Keratinocyte (primary cell): ENCODE measurements around the gene POLDIP2. TPM values are rescaled to one million over a fixed set of nuclear protein-coding genes. Genes with fewer than 3 reads are reported as not detected.

Source experiments
- DNase-seq: peaks from one replicate; pipeline ENCODE4 v3.0.0-alpha.2; 2011; ENCODE audit warnings: low read depth, missing footprints, low spot score
- FAIRE-seq: peaks from 2 replicates; lab custom pipeline; 2011; peaks lifted over from hg19 to GRCh38; lab: Jason Lieb, UNC
- H2AFZ ChIP-seq: 2 replicates; pipeline ENCODE4 v1.6.0; 2012; ENCODE audit warnings: low read length, control low read depth, inconsistent platforms; ENCODE audit not compliant: control insufficient read depth
- H3K27ac ChIP-seq: 2 replicates; pipeline ENCODE4 v1.5.1; 2011; ENCODE audit warnings: low read length; ENCODE audit not compliant: control insufficient read depth, insufficient read depth
- H3K27me3 ChIP-seq: 3 replicates; pipeline ENCODE4 v1.6.0; 2011; ENCODE audit warnings: low read length; ENCODE audit not compliant: control insufficient read depth, insufficient read depth; ENCODE audit errors: extremely low read depth
- H3K36me3 ChIP-seq, 2 experiments: 2 replicates in 1 of 2; 3 replicates in 1 of 2; pipeline ENCODE4 v1.5.1; 2011; ENCODE audit warnings: low read length in 2 of 2, mild to moderate bottlenecking in 1 of 2; ENCODE audit not compliant: control insufficient read depth in 2 of 2, insufficient read depth in 2 of 2; ENCODE audit errors: extremely low read depth in 1 of 2
- H3K4me1 ChIP-seq: 3 replicates; pipeline ENCODE4 v1.5.1; 2011; ENCODE audit warnings: low read length; ENCODE audit not compliant: control insufficient read depth, insufficient read depth; ENCODE audit errors: extremely low read depth
- H3K4me2 ChIP-seq: 3 replicates; pipeline ENCODE4 v1.6.0; 2011; ENCODE audit warnings: low read depth, low read length; ENCODE audit not compliant: control insufficient read depth, insufficient read depth; ENCODE audit errors: extremely low read depth
- H3K4me3 ChIP-seq, 3 experiments: fragments of 200-600 bp in 1 of 3; sonication (generic) in 1 of 3; 2 replicates in 2 of 3; 3 replicates in 1 of 3; pipeline ENCODE4 v1.5.1; 2011 to 2016; ENCODE audit warnings: low read length in 3 of 3, mild to moderate bottlenecking in 3 of 3, control low read depth in 2 of 3, inconsistent platforms in 1 of 3, low read depth in 1 of 3, mixed read lengths in 1 of 3, mixed run types in 1 of 3, moderate library complexity in 1 of 3; ENCODE audit not compliant: control insufficient read depth in 2 of 3, insufficient read depth in 2 of 3; ENCODE audit errors: extremely low read depth in 1 of 3
- H3K79me2 ChIP-seq: 2 replicates; pipeline ENCODE4 v1.6.0; 2012; ENCODE audit warnings: low read length; ENCODE audit not compliant: control insufficient read depth, insufficient read depth
- H3K9ac ChIP-seq: 3 replicates; pipeline ENCODE4 v1.6.0; 2011; ENCODE audit warnings: low read length; ENCODE audit not compliant: control insufficient read depth, insufficient read depth; ENCODE audit errors: extremely low read depth
- H3K9me1 ChIP-seq: 3 replicates; pipeline ENCODE4 v1.6.0; 2011; ENCODE audit warnings: low read length; ENCODE audit not compliant: control insufficient read depth, insufficient read depth; ENCODE audit errors: extremely low read depth
- H3K9me3 ChIP-seq: 2 replicates; pipeline ENCODE4 v1.5.1; 2012; ENCODE audit warnings: low read depth, low read length; ENCODE audit not compliant: control insufficient read depth
- H4K20me1 ChIP-seq: 3 replicates; pipeline ENCODE4 v1.6.0; 2011; ENCODE audit warnings: low read length; ENCODE audit not compliant: control insufficient read depth, insufficient read depth; ENCODE audit errors: extremely low read depth
- CTCF ChIP-seq, 3 experiments: IDR thresholded peaks in 1 of 3; conservative IDR thresholded peaks in 1 of 3; optimal IDR thresholded peaks in 1 of 3; 2 replicates in 2 of 3; 3 replicates in 1 of 3; pipeline versions ENCODE3 to v1.5.1; 2011; ENCODE audit warnings: low read length in 3 of 3, mild to moderate bottlenecking in 3 of 3, moderate library complexity in 2 of 3, control low read depth in 1 of 3, inconsistent platforms in 1 of 3; ENCODE audit not compliant: insufficient read depth in 2 of 3; ENCODE audit errors: extremely low read depth in 1 of 3
- EZH2 ChIP-seq: IDR thresholded peaks from one replicate; pipeline ENCODE4 v1.6.1; 2012; ENCODE audit warnings: inconsistent platforms, mild to moderate bottlenecking, low read length, moderate library complexity
- dilution Hi-C: fragments of 300-500 bp; cut with MboI; formaldehyde crosslinking; loops from one replicate; pipeline ENCODE4 v1.7.0; 2020; ENCODE audit warnings: low sequenced_read_pairs; ENCODE audit not compliant: extremely low pct_ligation_motif_present
- polyA plus RNA-seq, 5 experiments: library from polyadenylated mRNA; depleted of rRNA in 3 of 5; stranded (reverse) in 3 of 5; stranded (forward) in 1 of 5; unstranded in 1 of 5; fragments of >200 nt; gene quantifications; 1 replicate in 1 of 5; 2 replicates in 3 of 5; 3 replicates in 1 of 5; pipeline versions ENCODE4 v1.2.1 to v1.2.3, GENCODE V29; 2011 to 2012; ENCODE audit warnings: missing spikeins in 2 of 5, low read depth in 1 of 5, low replicate concordance in 1 of 5

POLDIP2 gene
- polyA plus RNA-seq, 1 donor (not counting 4 experiments of a cell fraction or from before 2014, with no cell fraction given) = 90.2 TPM

DNA sequence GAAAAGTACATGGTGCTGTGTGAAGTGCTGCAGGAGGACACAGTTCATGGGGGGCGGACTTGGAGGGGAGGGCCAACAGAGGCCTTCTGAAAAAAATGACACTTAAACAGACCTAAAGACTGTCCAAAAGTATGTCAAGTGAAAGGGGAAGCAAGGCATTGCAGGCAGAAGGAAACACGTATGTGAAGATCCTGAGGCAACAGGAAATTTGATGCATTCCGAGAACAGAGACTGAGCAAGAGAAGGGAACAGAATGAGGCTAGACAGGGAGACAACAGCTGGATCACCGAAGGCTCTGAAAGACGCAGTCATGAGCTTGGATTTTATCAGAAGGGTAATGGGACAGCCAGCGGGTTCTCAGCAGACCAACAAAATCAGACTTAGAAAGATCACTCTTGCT, 23.2 kb downstream of the POLDIP2 start:
- Histone ChIP-seq H3K27me3 (no peaks in the 10 kb centered on the region), H3K79me2 (peaks cover 47% of the 10 kb centered on the region), H3K9me3 (no peaks in the 10 kb centered on the region), H3K4me1 (peaks cover 33% of the 10 kb centered on the region), H2AFZ (no peak overlapping the region), H3K9me1 (peaks cover 7% of the 10 kb centered on the region), H3K36me3 (peaks cover 11% of the 10 kb centered on the region in 2 experiments), H3K4me2 (peak overlapping the region; percentile 93), H3K4me3 (peak overlapping the region; percentile 74 to 97 (median 92)), H4K20me1 (peaks cover 14% of the 10 kb centered on the region), H3K27ac (no peak overlapping the region), H3K9ac (peak overlapping the region; percentile 99)
- DNase-seq = no peak
- TF ChIP-seq CTCF (optimal IDR thresholded peaks at IDR 0.05 in 1 of 3, IDR thresholded peaks at IDR 0.05 in 1 of 3, conservative IDR thresholded peaks at IDR 0.05 in 1 of 3; ENCODE audit: extremely low read depth in 1 of 3, insufficient read depth in 2 of 3, low read length in 3 of 3) (no peak), EZH2 (no peak)
- dilution Hi-C loops = no loop called here
- FAIRE-seq = no peak

- Histone ChIP-seq H3K4me2 (no peak overlapping the region), H3K79me2 (peaks cover 38% of the 10 kb centered on the region), H3K9ac (no peak overlapping the region), H3K9me3 (no peaks in the 10 kb centered on the region), H2AFZ (no peak overlapping the region), H3K36me3 (peaks cover 6 to 14% of the 10 kb centered on the region in 2 experiments), H3K27ac (no peak overlapping the region), H4K20me1 (peaks cover 9% of the 10 kb centered on the region), H3K9me1 (peaks cover 3% of the 10 kb centered on the region), H3K27me3 (no peaks in the 10 kb centered on the region), H3K4me1 (peaks cover 27% of the 10 kb centered on the region), H3K4me3 (no peak overlapping the region)
- dilution Hi-C loops = no loop called here
- FAIRE-seq = no peak
- TF ChIP-seq EZH2 = no peak
- no peak for DNase-seq
Observed at GRCh38 chr17:28333083-28333746, 24.1 kb downstream of the POLDIP2 start.
